Testis (tissue), 3 donors: Measurements from ENCODE around the gene KIF16B. TPM values are rescaled to one million over a fixed set of nuclear protein-coding genes. Genes with fewer than 3 reads are reported as not detected.

Experiments
- DNase-seq: peaks from one replicate; pipeline ENCODE4 v3.0.0-alpha.2; 2019
- H3K27ac ChIP-seq, 2 donors: fragments of 200-600 bp; sonication (generic); one replicate each; pipeline ENCODE4 v1.5.1; 2019
- H3K27me3 ChIP-seq: fragments of 200-600 bp; sonication (generic); one replicate; pipeline ENCODE4 v1.5.1; 2019
- H3K36me3 ChIP-seq: fragments of 200-600 bp; sonication (generic); one replicate; pipeline ENCODE4 v1.5.1; 2017; ENCODE audit warnings: low read depth; ENCODE audit errors: missing control alignments
- H3K4me1 ChIP-seq: fragments of 200-600 bp; sonication (generic); one replicate; pipeline ENCODE4 v1.5.1; 2019
- H3K4me3 ChIP-seq, 2 donors: fragments of 200-600 bp; sonication (generic); one replicate each; pipeline ENCODE4 v1.5.1; 2017 to 2019
- H3K9me3 ChIP-seq: fragments of 200-600 bp; sonication (generic); one replicate; pipeline ENCODE4 v1.5.1; 2017
- CTCF ChIP-seq, 3 experiments: fragments of 450-650 bp in 2 of 3; fragments of 200-600 bp in 1 of 3; sonication (generic) in 1 of 3; IDR thresholded peaks; one replicate each; pipeline ENCODE4 v1.5.1; 2016 to 2019; ENCODE audit warnings: antibody characterized with exemption in 3 of 3, mild to moderate bottlenecking in 2 of 3, moderate library complexity in 1 of 3
- POLR2A ChIP-seq: fragments of 450-650 bp; IDR thresholded peaks from one replicate; pipeline ENCODE4 v1.6.1; 2017; ENCODE audit warnings: antibody characterized with exemption, mild to moderate bottlenecking, moderate library complexity
- WGBS, 2 donors: methylation state at CpG; one replicate each; pipeline ENCODE4 v1.1.5; 2018; 5-methylcytosine and 5-hydroxymethylcytosine counted together
- intact Hi-C: fragments of 100-400 bp; cut with DNase I; formaldehyde crosslinking; loops from one replicate; pipeline ENCODE4 v1.15.1; 2023; ENCODE audit warnings: low total_unique reads
- polyA plus RNA-seq: library from polyadenylated mRNA; stranded (reverse); fragments of 350-450 nt; fragmentation: Illumina TruSeq; extraction: RNeasy Lipid Tissue Mini Kit (QIAGEN cat#74804); gene quantifications from one replicate; pipeline ENCODE4 v1.2.3, GENCODE V29; 2014; ENCODE audit warnings: low read depth, low replicate concordance; ENCODE audit not compliant: insufficient read depth
- total RNA-seq, 2 donors: library from RNA; depleted of rRNA; stranded (reverse); fragments of >200 nt; gene quantifications; one replicate each; pipeline ENCODE4 v1.2.3, GENCODE V29; 2016

KIF16B gene
- total and polyA plus RNA-seq, 3 donors from 2014 or later = 10.2 to 25.5 (median 22.3) TPM

- DNase-seq = no peak
- no peaks in the 10 kb centered on the region for H3K27me3 ChIP-seq
- 91 to 92% methylated on average over 1 of the region's 1 CpG for WGBS, 2 donors
- no peaks in the 10 kb centered on the region for H3K36me3 ChIP-seq
- no peak overlapping the region for H3K4me3 ChIP-seq
- H3K4me1 ChIP-seq = no peaks in the 10 kb centered on the region
- intact Hi-C loops = no loop called here
- H3K9me3 ChIP-seq = no peaks in the 10 kb centered on the region
- H3K27ac ChIP-seq = no peak overlapping the region
- TF ChIP-seq POLR2A (no peak), CTCF (IDR thresholded peaks at IDR 0.05) (no peak)
These were observed 203.8 kb downstream of the KIF16B start for GRCh38 chr20:16369441-16369840.

GRCh38 chr20:16368645-16369292 lies 204.5 kb downstream of the KIF16B start:
- Histone ChIP-seq H3K9me3 (no peaks in the 10 kb centered on the region), H3K4me3 (no peak overlapping the region), H3K27ac (no peak overlapping the region), H3K36me3 (no peaks in the 10 kb centered on the region), H3K4me1 (no peaks in the 10 kb centered on the region), H3K27me3 (no peaks in the 10 kb centered on the region)
- 91% methylated on average over 11 of the region's 11 CpGs for WGBS, 2 donors
- TF ChIP-seq POLR2A (no peak), CTCF (IDR thresholded peaks at IDR 0.05) (no peak)
- intact Hi-C loops = no loop called here
- no peak for DNase-seq

- no peak for TF ChIP-seq POLR2A
- TF ChIP-seq CTCF (IDR thresholded peaks at IDR 0.05) = no peak
- Histone ChIP-seq H3K4me1 (no peaks in the 10 kb centered on the region), H3K36me3 (no peaks in the 10 kb centered on the region), H3K9me3 (no peaks in the 10 kb centered on the region), H3K4me3 (no peak overlapping the region), H3K27me3 (no peaks in the 10 kb centered on the region), H3K27ac (no peak overlapping the region)
- DNase-seq = no peak
- 92 to 96% methylated on average over 14 of the region's 14 CpGs for WGBS, 2 donors
- intact Hi-C loops = no loop called here
These were observed 205.2 kb downstream of the KIF16B start for GRCh38 chr20:16367948-16368560.

DNA sequence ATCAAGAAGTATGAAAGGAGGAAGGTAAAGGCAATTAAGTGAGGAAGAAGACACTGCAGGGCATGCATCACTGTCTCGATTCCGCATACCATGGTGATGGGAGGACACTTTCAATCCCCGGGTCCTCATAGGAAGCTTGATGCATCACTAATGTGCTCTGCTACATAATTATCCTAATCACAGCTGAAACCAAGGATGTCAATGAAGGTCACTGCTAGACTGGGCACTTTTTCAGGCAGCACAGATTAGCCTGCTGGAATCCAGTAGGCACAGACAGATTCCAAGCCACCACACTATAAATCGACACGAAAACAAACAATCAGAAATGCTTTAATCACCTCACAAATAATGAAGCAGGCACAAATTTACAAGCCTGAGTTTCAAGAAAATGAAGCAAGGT lies 206.7 kb downstream of the KIF16B start:
- Histone ChIP-seq H3K4me3 (no peak overlapping the region), H3K9me3 (no peaks in the 10 kb centered on the region), H3K27me3 (no peaks in the 10 kb centered on the region), H3K4me1 (no peaks in the 10 kb centered on the region), H3K36me3 (no peaks in the 10 kb centered on the region), H3K27ac (no peak overlapping the region)
- TF ChIP-seq POLR2A (no peak), CTCF (IDR thresholded peaks at IDR 0.05) (no peak)
- 79 to 81% methylated on average over 5 of the region's 5 CpGs for WGBS, 2 donors
- intact Hi-C loops = no loop called here
- no peak for DNase-seq

GRCh38 chr20:16364320-16364687 lies 208.9 kb downstream of the KIF16B start:
- no peaks in the 10 kb centered on the region for H3K9me3 ChIP-seq
- WGBS, 2 donors = 74 to 82% methylated on average over 5 of the region's 5 CpGs
- TF ChIP-seq POLR2A = no peak
- TF ChIP-seq CTCF (IDR thresholded peaks at IDR 0.05) = no peak
- intact Hi-C loops = no loop called here
- no peak overlapping the region for H3K27ac ChIP-seq
- no peak for DNase-seq
- H3K27me3 ChIP-seq = no peaks in the 10 kb centered on the region
- no peaks in the 10 kb centered on the region for H3K4me1 ChIP-seq
- H3K36me3 ChIP-seq = no peaks in the 10 kb centered on the region
- H3K4me3 ChIP-seq = no peak overlapping the region
